ENCODE data around the gene ZKSCAN1.

- TF ChIP-seq POLR2A (IDR thresholded peaks at IDR 0.05), result no peak
- TF ChIP-seq CTCF (IDR thresholded peaks at IDR 0.05), result no peak
These were observed 50.2 kb downstream of the ZKSCAN1 start for GRCh38 chr7:100065452-100066186.
